Ectodermal cell (in vitro differentiated cells): Measurements from ENCODE around the gene CFAP92.
"Not testable (repeated sequence)": the region's sequence is repeated elsewhere in the genome, so short reads cannot be mapped to it uniquely, and the experiment has no call there.

Source experiments
- H3K27ac ChIP-seq: 2 replicates; pipeline ENCODE4 v1.7.0; 2013; ENCODE audit warnings: mild to moderate bottlenecking, low read depth, low read length; ENCODE audit not compliant: insufficient read depth, poor library complexity, severe bottlenecking
- H3K27me3 ChIP-seq: 2 replicates; pipeline ENCODE4 v1.7.0; 2013; ENCODE audit warnings: mild to moderate bottlenecking, low read length; ENCODE audit not compliant: insufficient read depth, control insufficient read depth, poor library complexity, severe bottlenecking
- H3K36me3 ChIP-seq: one replicate; pipeline ENCODE4 v1.7.0; 2013; ENCODE audit warnings: low read length; ENCODE audit not compliant: control insufficient read depth, insufficient read depth
- H3K4me1 ChIP-seq: one replicate; pipeline ENCODE4 v1.7.0; 2013; ENCODE audit warnings: low read length; ENCODE audit not compliant: control insufficient read depth, insufficient read depth
- H3K4me3 ChIP-seq: 2 replicates; pipeline ENCODE4 v1.7.0; 2013; ENCODE audit warnings: low read depth, low read length, control low read depth; ENCODE audit not compliant: insufficient read depth
- H3K9me3 ChIP-seq: 2 replicates; pipeline ENCODE4 v1.7.0; 2013; ENCODE audit warnings: mild to moderate bottlenecking, low read length, moderate library complexity; ENCODE audit not compliant: control insufficient read depth
- WGBS, 2 experiments: methylation state at CpG; one replicate each; pipeline ENCODE4 v1.1.7; 2013; ENCODE audit warnings: missing lambda C conversion rate in 2 of 2; 5-methylcytosine and 5-hydroxymethylcytosine counted together

The CFAP92 gene

GRCh38 chr3:128936341-128936740 is 57.5 kb downstream of the CFAP92 start:
- Histone ChIP-seq H3K4me3 (no peak overlapping the region), H3K27me3 (no peaks in the 10 kb centered on the region), H3K9me3 (no peaks in the 10 kb centered on the region), H3K36me3 (no peaks in the 10 kb centered on the region), H3K4me1 (no peaks in the 10 kb centered on the region), H3K27ac (no peak overlapping the region)
- 74 to 80% methylated on average over 4 of the region's 4 CpGs for WGBS, 2 experiments

GRCh38 chr3:128935922-128936321 is 58.0 kb downstream of the CFAP92 start:
- 93 to 100% methylated on average over 2 of the region's 2 CpGs for WGBS, 2 experiments
- no peaks in the 10 kb centered on the region for H3K9me3 ChIP-seq
- H3K27me3 ChIP-seq: no peaks in the 10 kb centered on the region
- no peak overlapping the region for H3K27ac ChIP-seq
- no peaks in the 10 kb centered on the region for H3K4me1 ChIP-seq
- no peaks in the 10 kb centered on the region for H3K36me3 ChIP-seq
- H3K4me3 ChIP-seq: no peak overlapping the region

- 91% methylated on average over 2 of the region's 2 CpGs for WGBS, 2 experiments
- Histone ChIP-seq H3K36me3 (no peaks in the 10 kb centered on the region), H3K27ac (no peak overlapping the region), H3K9me3 (no peaks in the 10 kb centered on the region), H3K27me3 (no peaks in the 10 kb centered on the region), H3K4me3 (no peak overlapping the region), H3K4me1 (no peaks in the 10 kb centered on the region)
These were observed 60.0 kb downstream of the CFAP92 start for GRCh38 chr3:128933922-128934253.

- Histone ChIP-seq H3K27me3 (no peaks in the 10 kb centered on the region), H3K27ac (no peak overlapping the region), H3K9me3 (no peaks in the 10 kb centered on the region), H3K36me3 (no peaks in the 10 kb centered on the region), H3K4me3 (no peak overlapping the region), H3K4me1 (no peaks in the 10 kb centered on the region)
- WGBS, 2 experiments: 83 to 85% methylated on average over 9 of the region's 9 CpGs
These were observed 60.5 kb downstream of the CFAP92 start for GRCh38 chr3:128933213-128933921.

- H3K9me3 ChIP-seq: no peaks in the 10 kb centered on the region
- 83 to 84% methylated on average over 12 of the region's 12 CpGs for WGBS, 2 experiments
- H3K27me3 ChIP-seq: no peaks in the 10 kb centered on the region
- H3K36me3 ChIP-seq: no peaks in the 10 kb centered on the region
- H3K27ac ChIP-seq: no peak overlapping the region
- no peak overlapping the region for H3K4me3 ChIP-seq
- H3K4me1 ChIP-seq: no peaks in the 10 kb centered on the region
These were observed 61.2 kb downstream of the CFAP92 start for GRCh38 chr3:128932516-128933212.

- Histone ChIP-seq H3K9me3 (no peaks in the 10 kb centered on the region), H3K27me3 (no peaks in the 10 kb centered on the region), H3K27ac (no peak overlapping the region), H3K36me3 (no peaks in the 10 kb centered on the region), H3K4me1 (no peaks in the 10 kb centered on the region), H3K4me3 (no peak overlapping the region)
- WGBS, 2 experiments: 86 to 93% methylated on average over 8 to 9 of the region's 10 CpGs
These were observed 62.8 kb downstream of the CFAP92 start for GRCh38 chr3:128931046-128931445.

- Histone ChIP-seq H3K36me3 (no peaks in the 10 kb centered on the region), H3K4me3 (no peak overlapping the region), H3K27ac (no peak overlapping the region), H3K4me1 (no peaks in the 10 kb centered on the region), H3K9me3 (no peaks in the 10 kb centered on the region), H3K27me3 (no peaks in the 10 kb centered on the region)
- WGBS, 2 experiments: 95 to 100% methylated on average over 2 of the region's 3 CpGs
These were observed 64.5 kb downstream of the CFAP92 start for GRCh38 chr3:128929364-128929763.

- H3K27me3 ChIP-seq, H3K36me3 ChIP-seq, H3K9me3 ChIP-seq, H3K4me3 ChIP-seq, H3K4me1 ChIP-seq, H3K27ac ChIP-seq: not testable (repeated sequence)
- 95 to 97% methylated on average over 6 of the region's 6 CpGs for WGBS, 2 experiments
These were observed 69.9 kb downstream of the CFAP92 start for GRCh38 chr3:128923986-128924385.

- Histone ChIP-seq H3K9me3 (peaks cover 2% of the 10 kb centered on the region), H3K27me3 (no peaks in the 10 kb centered on the region), H3K4me1 (no peaks in the 10 kb centered on the region), H3K4me3 (no peak overlapping the region), H3K27ac (no peak overlapping the region), H3K36me3 (no peaks in the 10 kb centered on the region)
- 92 to 93% methylated on average over 2 of the region's 2 CpGs for WGBS, 2 experiments
These were observed 70.3 kb downstream of the CFAP92 start for GRCh38 chr3:128923576-128923975.

GRCh38 chr3:128922804-128923459 is 70.9 kb downstream of the CFAP92 start:
- no peaks in the 10 kb centered on the region for H3K36me3 ChIP-seq
- H3K27me3 ChIP-seq: no peaks in the 10 kb centered on the region
- peaks cover 2% of the 10 kb centered on the region for H3K9me3 ChIP-seq
- H3K4me1 ChIP-seq: no peaks in the 10 kb centered on the region
- H3K27ac ChIP-seq: no peak overlapping the region
- H3K4me3 ChIP-seq: no peak overlapping the region
- 92% methylated on average over 10 of the region's 10 CpGs for WGBS, 2 experiments
